Esophagus squamous epithelium (tissue), 5 donors: Measurements from ENCODE around the gene MS4A6A. TPM values are rescaled to one million over a fixed set of nuclear protein-coding genes. Genes with fewer than 3 reads are reported as not detected.
"Not testable (repeated sequence)": the region's sequence is repeated elsewhere in the genome, so short reads cannot be mapped to it uniquely, and the experiment has no call there.

Experiments used
- DNase-seq: peaks from one replicate; lab custom pipeline; 2025; lab: John Stamatoyannopoulos, UW
- H3K27ac ChIP-seq, 4 donors: fragments of 200-600 bp; sonication (generic); one replicate each; pipeline ENCODE4 v1.5.1; 2016 to 2019; ENCODE audit warnings: mild to moderate bottlenecking in 1 of 4
- H3K27me3 ChIP-seq, 4 donors: fragments of 200-600 bp; sonication (generic); 1 replicate in 3 of 4; 2 replicates in 1 of 4; pipeline versions ENCODE4 v1.5.1 to v1.6.0; 2017 to 2021; ENCODE audit warnings: antibody characterized with exemption in 1 of 4
- H3K36me3 ChIP-seq, 3 donors: fragments of 200-600 bp; sonication (generic); one replicate each; pipeline ENCODE4 v1.5.1; 2016 to 2019
- H3K4me1 ChIP-seq, 3 donors: fragments of 200-600 bp; sonication (generic); one replicate each; pipeline ENCODE4 v1.5.1; 2017 to 2019
- H3K4me3 ChIP-seq, 4 donors: fragments of 200-600 bp; sonication (generic); 1 replicate in 3 of 4; 2 replicates in 1 of 4; pipeline ENCODE4 v1.5.1; 2016 to 2019; ENCODE audit warnings: mild to moderate bottlenecking in 2 of 4, moderate library complexity in 1 of 4
- H3K9me3 ChIP-seq, 3 donors: fragments of 200-600 bp; sonication (generic); one replicate each; pipeline ENCODE4 v1.5.1; 2016 to 2019
- POLR2A ChIP-seq, 4 donors: fragments of 450-650 bp; IDR thresholded peaks; one replicate each; pipeline ENCODE4 v1.6.1; 2017; ENCODE audit warnings: antibody characterized with exemption in 4 of 4, mild to moderate bottlenecking in 4 of 4, moderate library complexity in 3 of 4
- WGBS, 2 donors: methylation state at CpG; one replicate each; pipeline ENCODE4 v1.1.5; 2018; 5-methylcytosine and 5-hydroxymethylcytosine counted together
- intact Hi-C: fragments of 100-400 bp; cut with DNase I; formaldehyde crosslinking; loops from one replicate; pipeline ENCODE4 v1.15.0; 2022
- total RNA-seq, 4 donors: library from RNA; depleted of rRNA; stranded (reverse); fragments of >200 nt; gene quantifications; one replicate each; pipeline ENCODE4 v1.1.0, GENCODE V29; 2016
- TF ChIP-seq, protein P1 (sequence below), 6 experiments: fragments of 450-650 bp in 4 of 6; fragments of 200-600 bp in 2 of 6; sonication (generic) in 2 of 6; IDR thresholded peaks; one replicate each; pipeline ENCODE4 v1.5.1; 2016 to 2019; ENCODE audit warnings: antibody characterized with exemption in 6 of 6, mild to moderate bottlenecking in 4 of 6, moderate library complexity in 4 of 6
- donor health status: DM: yes; HTN: yes; CAD: no.

The MS4A6A gene
- total RNA-seq, 4 donors from 2014 or later, result 2.7 to 87.7 (median 23.7) TPM

- intact Hi-C loops, result no loop called here
- no peak overlapping the region for H3K4me3 ChIP-seq
- no peaks in the 10 kb centered on the region for H3K27me3 ChIP-seq
- H3K9me3 ChIP-seq, result no peaks in the 10 kb centered on the region
- H3K27ac ChIP-seq, result no peak overlapping the region
- no peaks in the 10 kb centered on the region for H3K36me3 ChIP-seq
- TF ChIP-seq POLR2A (IDR thresholded peaks at IDR 0.05), result no peak
- TF ChIP-seq, protein P1, sequence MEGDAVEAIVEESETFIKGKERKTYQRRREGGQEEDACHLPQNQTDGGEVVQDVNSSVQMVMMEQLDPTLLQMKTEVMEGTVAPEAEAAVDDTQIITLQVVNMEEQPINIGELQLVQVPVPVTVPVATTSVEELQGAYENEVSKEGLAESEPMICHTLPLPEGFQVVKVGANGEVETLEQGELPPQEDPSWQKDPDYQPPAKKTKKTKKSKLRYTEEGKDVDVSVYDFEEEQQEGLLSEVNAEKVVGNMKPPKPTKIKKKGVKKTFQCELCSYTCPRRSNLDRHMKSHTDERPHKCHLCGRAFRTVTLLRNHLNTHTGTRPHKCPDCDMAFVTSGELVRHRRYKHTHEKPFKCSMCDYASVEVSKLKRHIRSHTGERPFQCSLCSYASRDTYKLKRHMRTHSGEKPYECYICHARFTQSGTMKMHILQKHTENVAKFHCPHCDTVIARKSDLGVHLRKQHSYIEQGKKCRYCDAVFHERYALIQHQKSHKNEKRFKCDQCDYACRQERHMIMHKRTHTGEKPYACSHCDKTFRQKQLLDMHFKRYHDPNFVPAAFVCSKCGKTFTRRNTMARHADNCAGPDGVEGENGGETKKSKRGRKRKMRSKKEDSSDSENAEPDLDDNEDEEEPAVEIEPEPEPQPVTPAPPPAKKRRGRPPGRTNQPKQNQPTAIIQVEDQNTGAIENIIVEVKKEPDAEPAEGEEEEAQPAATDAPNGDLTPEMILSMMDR (IDR thresholded peaks at IDR 0.05), result no peak
- 57 to 68% methylated on average over 3 of the region's 3 CpGs for WGBS, 2 donors
- no peak for DNase-seq
- H3K4me1 ChIP-seq, result no peaks in the 10 kb centered on the region
Measured at GRCh38 chr11:60155931-60156330, 27.0 kb downstream of the MS4A6A start.

DNA sequence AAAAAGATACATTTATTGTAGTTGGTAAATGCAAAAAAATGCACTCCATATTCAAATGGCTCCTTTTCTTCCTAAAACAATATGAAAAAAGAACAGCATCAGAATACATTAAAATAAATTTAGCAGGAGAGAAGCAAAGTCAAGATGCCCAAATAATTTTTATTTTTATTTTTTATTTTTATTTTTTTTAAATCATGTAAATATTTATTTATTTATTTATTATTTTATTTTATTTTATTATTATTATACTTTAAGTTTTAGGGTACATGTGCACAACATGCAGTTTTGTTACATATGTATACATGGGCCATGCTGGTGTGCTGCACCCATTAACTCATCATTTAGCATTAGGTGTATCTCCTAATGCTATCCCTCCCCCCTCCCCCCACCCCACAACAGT, 30.2 kb downstream of the MS4A6A start:
- H3K36me3 ChIP-seq, H3K27ac ChIP-seq, H3K9me3 ChIP-seq, H3K27me3 ChIP-seq, DNase-seq, H3K4me3 ChIP-seq, intact Hi-C loops, H3K4me1 ChIP-seq: not testable (repeated sequence)

- WGBS, 2 donors, result 61 to 90% methylated on average over 1 of the region's 1 CpG
- Histone ChIP-seq H3K36me3 (no peaks in the 10 kb centered on the region), H3K27ac (no peak overlapping the region), H3K4me3 (no peak overlapping the region), H3K27me3 (no peaks in the 10 kb centered on the region), H3K9me3 (no peaks in the 10 kb centered on the region), H3K4me1 (no peaks in the 10 kb centered on the region)
- no peak for TF ChIP-seq POLR2A (IDR thresholded peaks at IDR 0.05)
- TF ChIP-seq, protein P1 (IDR thresholded peaks at IDR 0.05), result no peak
- no peak for DNase-seq
- intact Hi-C loops, result no loop called here
Measured at GRCh38 chr11:60150279-60150678, 32.6 kb downstream of the MS4A6A start.

- Histone ChIP-seq H3K4me1 (no peaks in the 10 kb centered on the region), H3K36me3 (no peaks in the 10 kb centered on the region), H3K27me3 (no peaks in the 10 kb centered on the region), H3K9me3 (no peaks in the 10 kb centered on the region), H3K27ac (no peak overlapping the region), H3K4me3 (no peak overlapping the region)
- TF ChIP-seq POLR2A (IDR thresholded peaks at IDR 0.05), result no peak
- TF ChIP-seq, protein P1 (IDR thresholded peaks at IDR 0.05), result no peak
- no peak for DNase-seq
- 57 to 69% methylated on average over 3 of the region's 3 CpGs for WGBS, 2 donors
- intact Hi-C loops, result no loop called here
Measured at GRCh38 chr11:60145677-60146076, 37.2 kb downstream of the MS4A6A start.

GRCh38 chr11:60143768-60144167, 39.1 kb downstream of the MS4A6A start:
- no peak for DNase-seq
- no peak overlapping the region for H3K27ac ChIP-seq
- H3K36me3 ChIP-seq, result no peaks in the 10 kb centered on the region
- H3K27me3 ChIP-seq, result no peaks in the 10 kb centered on the region
- H3K9me3 ChIP-seq, result no peaks in the 10 kb centered on the region
- intact Hi-C loops, result no loop called here
- TF ChIP-seq, protein P1 (IDR thresholded peaks at IDR 0.05), result no peak
- no peak for TF ChIP-seq POLR2A (IDR thresholded peaks at IDR 0.05)
- H3K4me3 ChIP-seq, result no peak overlapping the region
- WGBS, 2 donors, result 80 to 83% methylated on average over 3 of the region's 3 CpGs
- H3K4me1 ChIP-seq, result no peaks in the 10 kb centered on the region

GRCh38 chr11:60133917-60134316, 49.0 kb downstream of the MS4A6A start:
- H3K9me3 ChIP-seq, result peaks cover 0 to 6% (median 0%) of the 10 kb centered on the region in 3 donors
- H3K27me3 ChIP-seq, result no peaks in the 10 kb centered on the region
- TF ChIP-seq, protein P1 (IDR thresholded peaks at IDR 0.05), result no peak
- no peak for TF ChIP-seq POLR2A (IDR thresholded peaks at IDR 0.05)
- no peaks in the 10 kb centered on the region for H3K4me1 ChIP-seq
- no peak for DNase-seq
- WGBS, 2 donors, result 0% methylated on average over 1 of the region's 1 CpG
- no peak overlapping the region for H3K27ac ChIP-seq
- H3K4me3 ChIP-seq, result no peak overlapping the region
- H3K36me3 ChIP-seq, result no peaks in the 10 kb centered on the region
- intact Hi-C loops, result no loop called here
